ENCODE data around the gene ANKRD33. TPM values are rescaled to one million over a fixed set of nuclear protein-coding genes. Genes with fewer than 3 reads are reported as not detected.
A peak's percentile ranks its signal among the peaks of the same experiment; 100 is the strongest.

ANKRD33 gene
- total RNA-seq, 1 donor from 2014 or later: 0.22 TPM

DNA sequence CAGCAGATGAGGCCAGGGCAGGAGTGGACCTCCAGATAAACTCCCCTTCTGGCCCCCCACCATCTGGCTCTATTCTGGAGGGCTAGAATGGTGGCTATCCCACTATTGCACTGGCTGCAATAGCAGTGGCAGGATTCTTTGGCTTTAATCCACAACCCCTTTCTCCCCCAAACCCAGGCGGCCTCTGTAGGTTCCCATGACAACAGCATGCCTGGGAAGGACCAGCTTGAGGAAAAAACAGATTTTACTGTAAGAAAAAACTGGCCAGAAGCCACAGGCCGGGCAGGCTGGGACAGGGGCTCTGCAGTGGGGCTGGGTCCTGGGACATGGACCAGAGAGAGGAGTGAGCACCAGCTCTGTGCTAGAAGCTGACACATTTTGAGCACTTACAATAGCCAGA, 50.0 kb downstream of the ANKRD33 start:
- no peak for DNase-seq (ENCODE audit: low spot score in 2 of 2, unreplicated experiment in 2 of 2)
- H3K4me1 Mint-ChIP-seq: peaks cover 13% of the 10 kb centered on the region
- H3K9me3 Mint-ChIP-seq: no peaks in the 10 kb centered on the region
- no peak overlapping the region for H3K27ac Mint-ChIP-seq
- no peaks in the 10 kb centered on the region for H3K36me3 Mint-ChIP-seq
- no peaks in the 10 kb centered on the region for H3K27me3 Mint-ChIP-seq (ENCODE audit: low read depth)
- H3K4me3 Mint-ChIP-seq: no peak overlapping the region
- TF ChIP-seq, protein P1, sequence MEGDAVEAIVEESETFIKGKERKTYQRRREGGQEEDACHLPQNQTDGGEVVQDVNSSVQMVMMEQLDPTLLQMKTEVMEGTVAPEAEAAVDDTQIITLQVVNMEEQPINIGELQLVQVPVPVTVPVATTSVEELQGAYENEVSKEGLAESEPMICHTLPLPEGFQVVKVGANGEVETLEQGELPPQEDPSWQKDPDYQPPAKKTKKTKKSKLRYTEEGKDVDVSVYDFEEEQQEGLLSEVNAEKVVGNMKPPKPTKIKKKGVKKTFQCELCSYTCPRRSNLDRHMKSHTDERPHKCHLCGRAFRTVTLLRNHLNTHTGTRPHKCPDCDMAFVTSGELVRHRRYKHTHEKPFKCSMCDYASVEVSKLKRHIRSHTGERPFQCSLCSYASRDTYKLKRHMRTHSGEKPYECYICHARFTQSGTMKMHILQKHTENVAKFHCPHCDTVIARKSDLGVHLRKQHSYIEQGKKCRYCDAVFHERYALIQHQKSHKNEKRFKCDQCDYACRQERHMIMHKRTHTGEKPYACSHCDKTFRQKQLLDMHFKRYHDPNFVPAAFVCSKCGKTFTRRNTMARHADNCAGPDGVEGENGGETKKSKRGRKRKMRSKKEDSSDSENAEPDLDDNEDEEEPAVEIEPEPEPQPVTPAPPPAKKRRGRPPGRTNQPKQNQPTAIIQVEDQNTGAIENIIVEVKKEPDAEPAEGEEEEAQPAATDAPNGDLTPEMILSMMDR (IDR thresholded peaks at IDR 0.05; ENCODE audit: unreplicated experiment): no peak

DNA sequence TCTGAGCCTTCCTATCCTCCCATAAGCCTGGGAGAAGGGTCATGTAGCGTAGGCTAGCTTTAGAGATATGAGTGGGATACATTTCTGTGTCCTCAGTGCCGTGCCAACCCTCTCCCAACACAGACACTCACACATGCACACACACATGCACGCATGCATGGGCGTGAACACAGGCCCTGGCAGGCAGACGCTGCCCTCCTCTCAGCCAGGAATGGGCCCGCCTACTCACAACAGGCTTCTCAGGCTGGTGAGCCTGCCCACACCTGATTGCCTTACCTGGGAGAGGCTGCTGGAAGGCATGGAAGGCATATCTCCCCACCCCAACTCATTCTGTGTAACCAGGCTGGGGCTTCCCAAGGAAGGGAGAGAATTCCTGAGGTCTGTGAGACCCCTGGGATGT, 50.8 kb downstream of the ANKRD33 start:
- Mint-ChIP-seq H3K27ac (no peak overlapping the region), H3K36me3 (no peaks in the 10 kb centered on the region), H3K9me3 (no peaks in the 10 kb centered on the region), H3K4me1 (peaks cover 13% of the 10 kb centered on the region), H3K4me3 (no peak overlapping the region), H3K27me3 (ENCODE audit: low read depth) (no peaks in the 10 kb centered on the region)
- DNase-seq (ENCODE audit: low spot score in 2 of 2, unreplicated experiment in 2 of 2): no peak
- TF ChIP-seq, protein P1 (IDR thresholded peaks at IDR 0.05; ENCODE audit: unreplicated experiment): no peak

DNA sequence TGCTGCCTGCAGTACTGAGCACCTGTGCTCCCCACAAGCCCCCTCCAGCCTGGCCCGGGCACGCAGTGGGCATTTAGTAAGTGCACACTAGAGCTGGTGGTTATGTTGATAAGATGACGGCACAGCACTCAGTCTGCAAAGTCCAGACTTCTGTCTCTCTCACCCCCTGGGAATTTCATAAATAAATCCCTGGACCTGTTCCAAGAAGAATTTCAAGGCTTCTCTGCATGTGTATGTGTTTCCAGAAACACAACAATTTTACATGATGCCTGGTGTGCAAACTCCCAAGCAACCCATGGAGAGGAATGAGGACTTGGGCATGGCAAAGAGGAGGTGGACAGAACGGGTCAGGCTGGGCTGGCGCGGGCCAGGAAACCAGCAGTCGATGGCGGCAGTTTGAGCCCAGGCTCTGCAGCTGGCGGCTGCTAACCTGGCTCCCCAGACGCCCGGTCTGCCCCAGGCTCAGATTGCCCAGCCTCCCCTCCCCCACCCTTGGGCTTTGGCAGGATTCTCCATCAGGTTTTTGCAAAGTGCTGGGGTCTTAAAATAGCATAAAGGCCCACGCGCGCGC, 53.2 kb downstream of the ANKRD33 start:
- Mint-ChIP-seq H3K27me3 (ENCODE audit: low read depth) (no peaks in the 10 kb centered on the region), H3K4me3 (no peak overlapping the region), H3K36me3 (peaks cover 8% of the 10 kb centered on the region), H3K9me3 (peaks cover 15% of the 10 kb centered on the region), H3K27ac (peak overlapping the region; percentile 8), H3K4me1 (peaks cover 13% of the 10 kb centered on the region)
- DNase-seq (ENCODE audit: low spot score in 2 of 2, unreplicated experiment in 2 of 2): no peak
- TF ChIP-seq, protein P1 (IDR thresholded peaks at IDR 0.05; ENCODE audit: unreplicated experiment): no peak

Other genes starting within 250 kb of the ANKRD33 start
- 4.8 to 5.2 TPM (median 5.2 TPM) in 3 replicates for gene FIGNL2, start 39.4 kb upstream of the ANKRD33 start, total RNA-seq
- gene ACVRL1, start 19.4 kb downstream of the ANKRD33 start, total RNA-seq: 0.16 TPM in 1 of 3 replicates, not detected in the others
- gene ACVR1B, start 63.6 kb downstream of the ANKRD33 start, total RNA-seq: 31.2 to 31.3 TPM (median 31.2 TPM) in 3 replicates
- 20.3 to 24.3 TPM (median 22.0 TPM) in 3 replicates for gene TAMALIN, start 118.8 kb downstream of the ANKRD33 start, total RNA-seq
- 138 to 141 TPM (median 141 TPM) in 3 replicates for gene NR4A1, start 163.3 kb downstream of the ANKRD33 start, total RNA-seq
- 29.4 to 32.8 TPM (median 32.6 TPM) in 3 replicates for gene ATG101, start 181.9 kb downstream of the ANKRD33 start, total RNA-seq
- 0.16 TPM in 1 of 3 replicates, not detected in the others for gene SMIM41, start 191.6 kb downstream of the ANKRD33 start, total RNA-seq

All from mesothelial cell of epicardium (in vitro differentiated cells).